C4-2B (cell line): ENCODE results near the gene SPAG9.

Source experiments
- H3K27ac ChIP-seq: fragments of 450-650 bp; 2 replicates; pipeline ENCODE4 v1.5.1; 2017
- CTCF ChIP-seq: fragments of 450-650 bp; conservative IDR thresholded peaks from 2 replicates; pipeline ENCODE4 v1.5.1; 2017; ENCODE audit warnings: mild to moderate bottlenecking
- ZFX ChIP-seq: fragments of 450-650 bp; IDR thresholded peaks from 2 replicates; pipeline ENCODE4 v1.6.1; 2017

SPAG9 gene

GRCh38 chr17:50938821-50939541, 181.7 kb downstream of the SPAG9 start:
- H3K27ac ChIP-seq = no peak overlapping the region
- TF ChIP-seq CTCF (no peak), ZFX (no peak)

GRCh38 chr17:50935996-50936266, 184.7 kb downstream of the SPAG9 start:
- TF ChIP-seq CTCF (no peak), ZFX (no peak)
- peak overlapping the region; percentile 94 for H3K27ac ChIP-seq

- peak overlapping the region; percentile 94 for H3K27ac ChIP-seq
Observed at GRCh38 chr17:50935221-50935995, 185.3 kb downstream of the SPAG9 start.

GRCh38 chr17:50934672-50935220, 185.9 kb downstream of the SPAG9 start:
- H3K27ac ChIP-seq = peak overlapping the region; percentile 94
- TF ChIP-seq CTCF (no peak), ZFX (no peak)

More at GRCh38 chr17:50935221-50935995, 185.3 kb downstream of the SPAG9 start:
- TF ChIP-seq CTCF (no peak), ZFX (no peak)

- peak overlapping the region; percentile 94 for H3K27ac ChIP-seq
- TF ChIP-seq ZFX (no peak), CTCF (no peak)
Observed at GRCh38 chr17:50934161-50934560, 186.5 kb downstream of the SPAG9 start.

GRCh38 chr17:50931144-50931908, 189.3 kb downstream of the SPAG9 start:
- no peak for TF ChIP-seq CTCF
- no peak for TF ChIP-seq ZFX

More at GRCh38 chr17:50931144-50931908, 189.3 kb downstream of the SPAG9 start:
- H3K27ac ChIP-seq = no peak overlapping the region
